GM19351 (cell line): ENCODE measurements around the gene MAP3K5.
A peak's percentile ranks its signal among the peaks of the same experiment; 100 is the strongest.
"Not testable (repeated sequence)": the region's sequence is repeated elsewhere in the genome, so short reads cannot be mapped to it uniquely, and the experiment has no call there.

ENCODE experiments used
- ATAC-seq: cut with Tn5 transposase; IDR thresholded peaks from one replicate; pipeline ENCODE4 v1.9.1; 2021; ENCODE audit warnings: mild to moderate bottlenecking, moderate library complexity; ENCODE audit not compliant: unreplicated experiment

The MAP3K5 gene

DNA sequence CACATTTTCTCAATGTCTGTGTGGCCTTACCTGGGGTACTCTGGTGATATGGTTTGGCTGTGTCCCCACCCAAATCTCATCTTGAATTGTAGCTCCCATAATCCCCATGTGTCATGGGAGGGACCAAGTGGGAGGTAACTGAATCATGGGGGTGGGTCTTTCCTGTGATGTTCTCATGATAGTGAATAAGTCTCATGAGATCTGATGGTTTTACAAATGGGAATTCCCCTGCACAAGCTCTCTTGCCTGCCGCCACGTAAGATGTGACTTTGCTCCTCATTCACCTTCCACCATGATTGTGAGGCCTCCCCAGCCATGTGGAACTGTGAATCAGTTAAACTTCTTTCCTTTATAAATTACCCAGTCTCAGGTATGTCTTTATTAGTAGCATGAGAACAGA is 201.4 kb downstream of the MAP3K5 start:
- ATAC-seq = not testable (repeated sequence)

DNA sequence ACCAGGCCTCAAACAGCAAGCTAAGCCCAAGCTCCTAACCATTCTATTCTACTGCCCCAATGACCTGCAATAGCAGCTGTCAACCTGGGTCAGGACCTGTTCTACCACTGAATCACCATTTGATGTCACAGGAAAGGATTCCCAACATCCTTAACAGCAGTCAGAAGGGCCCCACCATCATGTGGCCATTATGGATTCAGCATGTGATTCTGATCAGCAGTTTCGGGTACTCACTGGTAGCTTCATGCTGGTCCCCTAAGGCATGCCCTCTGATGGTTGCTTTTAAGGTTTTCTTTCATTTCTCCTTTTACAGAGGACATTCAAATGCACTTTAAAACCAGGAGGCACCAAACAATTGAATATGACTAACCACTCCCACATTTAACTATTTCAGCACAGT is 204.8 kb downstream of the MAP3K5 start:
- no peak for ATAC-seq

DNA sequence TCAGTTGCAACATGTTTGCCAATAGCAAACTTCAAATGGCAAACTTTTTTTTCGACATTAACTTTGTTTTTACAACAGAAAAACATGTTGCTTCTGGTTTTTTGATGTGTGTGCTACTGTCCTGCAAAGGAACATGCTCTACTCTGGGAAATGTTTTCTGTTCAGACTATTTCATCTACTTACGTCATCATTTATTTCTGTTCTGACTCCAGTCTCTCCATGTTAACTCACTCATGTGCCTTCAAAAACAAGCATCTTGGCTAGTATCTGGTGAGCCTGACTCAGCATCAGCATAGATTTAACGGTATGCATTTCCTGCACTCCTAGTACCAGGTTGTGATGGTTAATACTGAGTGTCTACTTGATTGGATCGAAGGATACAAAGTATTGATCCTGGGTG is 206.0 kb downstream of the MAP3K5 start:
- no peak for ATAC-seq

DNA sequence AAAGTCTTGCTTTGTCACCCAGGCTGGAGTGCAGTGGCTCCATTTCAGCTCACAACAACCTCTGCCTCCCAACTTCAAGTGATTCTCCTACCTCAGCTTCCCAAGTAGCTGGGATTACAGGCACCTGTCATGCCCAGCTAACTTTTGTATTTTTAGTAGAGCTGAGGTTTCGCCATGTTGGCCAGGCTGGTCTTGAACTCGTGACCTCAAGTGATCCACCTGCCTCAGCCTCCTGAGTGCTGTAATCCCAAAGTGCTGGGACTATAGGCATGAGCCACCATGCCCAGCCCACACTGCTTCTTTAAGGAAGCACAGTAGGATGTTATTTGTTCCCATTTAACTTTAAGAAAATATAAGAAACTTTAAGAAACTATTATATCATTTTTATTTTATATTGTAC is 206.8 kb downstream of the MAP3K5 start:
- ATAC-seq = not testable (repeated sequence)

DNA sequence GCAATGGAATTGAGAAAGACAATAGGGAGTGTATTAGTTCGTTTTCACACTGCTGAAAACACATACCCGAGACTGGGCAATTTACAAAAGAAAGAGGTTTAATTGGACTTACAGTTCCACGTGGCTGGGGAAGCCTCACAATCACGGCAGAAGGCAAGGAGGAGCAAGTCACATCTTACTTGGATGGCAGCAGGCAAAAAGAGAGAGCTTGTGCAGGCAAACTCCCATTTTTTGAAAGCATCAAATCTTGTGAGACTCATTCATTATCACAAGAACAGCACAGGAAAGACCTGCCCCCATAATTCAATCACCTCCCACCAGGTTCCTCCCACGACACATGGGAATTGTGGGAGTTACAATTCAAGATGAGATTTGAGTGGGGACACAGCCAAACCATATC is 208.0 kb downstream of the MAP3K5 start:
- not testable (repeated sequence) for ATAC-seq

DNA sequence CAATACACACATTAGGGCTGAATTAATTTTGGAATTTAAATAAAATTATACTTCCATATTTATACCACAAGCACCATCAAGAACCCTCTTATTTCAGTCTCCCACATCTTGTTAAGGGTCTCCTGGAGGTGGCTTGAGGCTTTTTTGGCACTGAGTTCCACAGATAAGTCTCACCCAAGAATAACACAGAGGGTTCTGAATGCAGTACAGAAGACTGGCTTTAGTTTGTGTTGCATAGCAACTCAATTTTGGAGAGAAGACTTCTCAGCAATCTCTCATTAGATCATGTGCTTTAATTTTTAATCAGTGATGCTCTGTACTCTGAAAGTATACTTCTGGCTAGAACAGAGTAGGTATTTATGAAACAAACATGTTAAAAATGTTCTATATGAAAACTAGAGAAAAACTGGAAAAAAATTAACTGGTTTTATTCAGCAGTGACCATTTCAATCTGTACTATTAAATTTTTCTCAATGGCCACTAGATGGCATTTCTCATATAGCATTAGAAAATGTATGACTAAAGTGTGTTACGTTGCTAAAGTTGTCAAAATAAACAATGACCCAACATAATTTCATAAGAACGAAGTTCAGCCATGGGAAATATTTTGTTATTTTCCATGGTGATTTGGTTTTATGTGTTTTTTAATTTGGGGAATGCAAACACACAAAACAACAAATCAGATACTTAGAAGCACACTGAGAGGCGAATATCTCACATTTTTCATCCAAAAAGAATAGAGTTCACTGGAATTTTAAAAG is 209.4 kb downstream of the MAP3K5 start:
- ATAC-seq = no peak

DNA sequence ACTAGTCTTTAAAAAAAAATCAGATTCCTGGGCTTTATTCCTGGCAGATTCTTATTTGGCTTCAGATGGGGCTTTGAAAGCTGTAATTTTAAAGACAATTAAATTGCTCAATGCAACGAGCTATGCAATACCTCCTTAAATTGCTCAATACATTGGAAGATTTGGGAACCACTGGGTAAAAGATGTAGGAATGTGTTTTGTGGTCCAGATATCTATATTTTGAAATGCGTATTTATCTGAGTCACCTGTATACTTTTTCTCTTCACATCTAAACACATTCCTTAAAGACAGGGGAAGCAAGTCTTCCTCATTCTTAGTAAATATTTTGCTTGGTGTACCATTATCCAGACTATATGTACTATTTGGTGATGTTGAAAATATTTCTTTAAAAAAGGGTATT is 212.5 kb downstream of the MAP3K5 start:
- no peak for ATAC-seq

DNA sequence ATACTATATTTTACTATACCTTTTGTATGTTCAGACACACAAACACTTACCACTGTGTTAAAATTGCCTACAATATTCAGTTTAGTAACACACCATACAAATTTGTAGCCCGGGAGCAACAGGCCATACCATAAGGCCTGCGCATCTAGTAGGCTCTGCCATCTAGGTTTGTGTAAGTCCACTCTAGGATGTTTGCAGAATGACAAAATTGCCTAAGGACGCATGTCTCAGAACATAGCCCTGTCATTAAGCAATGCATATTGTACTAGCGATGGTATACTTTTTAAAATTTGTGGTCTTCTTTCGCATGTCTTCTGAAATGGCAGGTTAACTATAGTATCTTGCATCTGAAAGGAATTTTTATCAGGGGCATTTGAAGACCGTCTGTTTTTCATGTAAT is 215.5 kb downstream of the MAP3K5 start:
- no peak for ATAC-seq

DNA sequence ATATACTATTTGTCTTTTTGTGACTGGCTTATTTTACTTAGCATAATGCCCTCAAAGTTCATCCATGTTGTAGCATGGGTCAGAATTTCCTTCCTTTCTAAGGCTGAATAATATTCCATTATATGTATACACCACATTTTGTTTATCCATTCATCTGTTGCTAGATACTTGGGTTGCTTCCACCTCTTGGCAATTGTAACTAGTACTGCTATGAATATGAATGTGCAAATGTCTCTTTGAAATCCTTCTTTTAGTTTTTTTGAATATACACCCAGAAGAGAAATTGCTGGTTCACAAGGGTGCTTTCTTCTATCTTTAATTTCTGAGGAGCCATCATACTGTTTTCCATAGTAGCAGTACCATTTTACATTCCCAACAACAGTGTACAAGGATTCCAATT is 220.8 kb downstream of the MAP3K5 start:
- ATAC-seq = no peak

DNA sequence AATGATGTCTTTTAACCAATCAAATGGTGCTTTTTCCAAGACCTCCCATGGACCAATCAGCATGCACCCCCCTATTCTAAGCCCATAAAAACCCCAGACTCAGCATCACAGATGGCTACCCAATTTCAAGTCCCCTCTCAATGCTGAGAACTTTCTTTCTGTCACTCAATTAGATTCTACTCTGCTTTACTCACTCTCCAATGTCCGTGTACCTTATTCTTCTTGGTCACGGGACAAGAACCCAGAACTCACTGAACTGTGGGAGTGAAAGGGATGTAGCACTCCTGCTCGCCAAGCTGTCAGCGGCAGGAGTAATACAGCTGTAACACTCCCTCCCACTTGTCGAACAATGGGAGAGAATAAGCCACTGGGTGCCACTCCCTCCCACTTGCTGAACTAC is 221.2 kb downstream of the MAP3K5 start:
- no peak for ATAC-seq

DNA sequence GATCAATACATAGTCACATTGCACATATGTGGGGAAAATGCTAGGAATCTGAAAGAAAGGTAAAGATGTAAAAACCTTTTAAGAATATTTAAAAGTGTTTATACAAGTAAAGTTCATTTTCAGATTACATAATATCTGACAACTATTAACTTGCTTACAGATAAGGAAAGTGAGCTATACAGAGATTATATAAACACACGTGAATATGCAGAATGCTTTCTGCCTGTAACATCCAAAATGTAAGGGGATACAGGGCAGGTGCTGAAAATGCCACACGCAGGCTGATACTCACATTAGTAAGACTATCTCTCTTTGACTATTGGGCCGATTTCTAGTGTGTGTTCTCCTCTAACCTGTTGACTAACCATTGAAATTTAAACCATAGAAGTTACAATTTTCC is 224.1 kb downstream of the MAP3K5 start:
- ATAC-seq = no peak

DNA sequence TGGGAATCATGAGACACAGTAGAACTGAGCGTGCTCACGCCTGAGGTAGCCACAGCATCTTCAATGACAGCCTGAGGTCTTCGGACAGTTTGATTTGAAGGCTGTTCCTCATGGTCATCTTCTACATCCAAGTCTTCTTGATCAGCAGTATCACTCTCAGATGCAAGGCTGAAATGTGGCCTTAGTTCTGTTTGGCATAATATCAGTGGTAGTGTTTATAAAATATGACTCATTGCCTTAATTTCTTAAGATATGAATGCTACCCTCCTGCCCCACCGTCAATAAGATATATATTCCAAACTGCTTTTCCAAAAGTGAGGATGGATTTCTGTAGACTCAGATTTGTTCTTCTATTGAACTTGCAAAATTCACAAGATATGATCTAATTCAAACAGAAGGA is 224.6 kb downstream of the MAP3K5 start:
- ATAC-seq = no peak

DNA sequence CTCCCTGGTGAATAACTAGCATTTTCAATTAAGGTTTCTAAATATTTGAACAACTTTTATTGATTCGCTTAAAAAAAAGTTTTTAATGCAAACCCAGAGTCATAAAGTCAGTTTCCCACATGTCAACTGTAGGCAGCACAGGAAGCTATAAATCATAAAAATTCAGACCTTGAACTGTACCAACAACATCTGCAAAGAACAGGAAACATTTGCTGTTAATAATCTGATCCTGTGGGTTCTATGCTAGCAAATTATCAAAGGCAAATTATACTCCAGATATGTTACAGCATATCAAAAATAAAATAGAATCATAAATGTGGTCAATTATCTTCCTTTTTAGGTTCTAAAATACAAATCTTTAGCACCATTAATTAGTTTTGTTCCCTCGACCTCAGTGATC is 225.4 kb downstream of the MAP3K5 start:
- no peak for ATAC-seq

DNA sequence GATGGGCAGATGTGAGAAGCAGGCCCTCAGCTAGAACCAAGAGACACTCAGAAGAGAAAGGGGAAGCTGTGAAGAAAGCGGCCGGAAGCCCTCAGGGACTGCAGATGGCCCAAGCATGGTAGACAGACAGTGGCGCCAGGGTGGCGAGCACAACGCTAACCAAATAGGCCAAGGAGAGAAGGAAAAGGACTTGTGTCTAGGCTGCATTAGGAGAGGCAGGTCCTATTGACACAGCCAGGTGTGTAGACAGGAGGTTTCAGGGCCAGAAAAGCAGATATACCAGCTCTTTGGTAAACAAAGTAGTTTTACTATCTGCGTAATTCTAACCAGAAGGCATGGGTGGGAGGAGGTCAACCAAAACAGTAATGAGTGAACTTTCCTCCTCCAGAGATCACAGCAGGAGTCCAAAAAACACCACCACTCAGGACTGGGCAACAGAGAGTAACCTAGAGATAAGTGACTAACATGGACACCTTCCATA is 226.2 kb downstream of the MAP3K5 start:
- ATAC-seq = no peak

DNA sequence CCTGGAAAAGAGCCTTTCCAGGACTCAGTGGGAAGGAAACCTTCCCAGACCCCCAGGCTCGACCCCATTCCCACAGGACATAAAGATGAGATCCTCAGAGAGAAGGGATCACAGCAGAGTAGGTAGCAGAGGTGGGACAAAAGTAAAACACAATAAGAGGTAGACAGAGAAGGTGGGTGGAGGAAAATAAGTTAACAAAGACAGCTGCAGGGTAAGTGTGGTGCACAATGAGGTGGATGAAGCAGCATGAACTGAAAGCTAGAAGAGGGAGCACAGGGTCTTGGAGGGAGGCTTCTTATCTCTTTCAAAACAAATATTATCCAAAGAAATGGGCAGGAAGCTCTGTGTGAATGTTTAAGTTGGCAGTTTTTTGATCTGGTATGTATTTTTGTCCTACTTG is 228.1 kb downstream of the MAP3K5 start:
- ATAC-seq = no peak

DNA sequence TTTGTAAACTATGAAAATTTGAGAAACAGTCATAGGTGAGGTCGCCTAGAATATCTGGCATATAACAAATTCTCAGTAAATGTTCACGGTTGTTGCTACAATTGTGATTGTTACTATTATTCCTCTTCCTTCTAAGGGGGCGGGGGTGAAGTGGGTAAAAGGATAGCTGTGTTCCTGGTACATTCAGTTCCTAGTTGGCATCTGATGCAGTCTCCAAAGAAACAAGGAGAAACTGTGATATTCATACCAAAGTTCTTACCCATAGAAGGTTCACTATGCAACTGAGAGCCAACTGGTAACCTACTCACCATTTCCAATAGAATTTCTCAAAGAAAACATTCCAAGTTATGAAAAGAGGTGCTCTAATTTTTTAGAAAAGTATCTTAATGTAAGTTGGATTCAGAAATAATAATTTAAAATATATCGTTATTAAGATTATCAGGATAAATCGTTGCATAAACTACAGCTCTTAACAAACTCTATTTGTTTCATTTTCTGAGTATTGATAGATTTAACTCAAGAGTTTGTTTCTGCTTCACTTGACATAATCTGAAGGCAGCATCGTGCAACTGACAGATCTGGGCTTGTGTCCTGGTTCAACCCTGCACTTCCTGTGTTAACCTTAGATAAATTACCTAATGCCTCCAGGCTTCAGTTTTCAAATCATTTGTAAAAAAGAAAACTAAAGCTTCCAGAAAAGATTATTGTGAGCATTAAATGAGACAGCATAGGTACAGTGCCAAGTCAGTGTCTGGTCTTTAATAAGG is 228.7 kb downstream of the MAP3K5 start:
- ATAC-seq = no peak

DNA sequence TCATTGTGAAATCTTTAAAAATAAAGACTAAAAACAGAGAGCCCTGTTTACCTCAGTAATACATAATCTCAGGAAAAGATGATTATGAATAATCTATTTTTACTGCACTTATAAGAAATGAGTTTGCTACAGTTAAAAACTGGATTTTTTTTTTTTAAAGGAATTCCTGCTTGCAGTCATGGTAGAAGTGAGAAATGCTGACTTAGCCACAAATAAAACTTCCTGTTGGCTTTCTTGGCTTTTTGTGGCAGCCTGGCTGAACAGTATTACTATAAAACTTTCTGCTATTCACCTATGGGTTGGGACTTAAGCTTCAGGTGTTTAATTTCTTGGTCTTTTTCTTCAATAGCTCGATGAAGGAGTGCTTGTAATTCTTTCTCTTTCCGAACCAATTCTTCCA is 230.1 kb downstream of the MAP3K5 start:
- no peak for ATAC-seq

DNA sequence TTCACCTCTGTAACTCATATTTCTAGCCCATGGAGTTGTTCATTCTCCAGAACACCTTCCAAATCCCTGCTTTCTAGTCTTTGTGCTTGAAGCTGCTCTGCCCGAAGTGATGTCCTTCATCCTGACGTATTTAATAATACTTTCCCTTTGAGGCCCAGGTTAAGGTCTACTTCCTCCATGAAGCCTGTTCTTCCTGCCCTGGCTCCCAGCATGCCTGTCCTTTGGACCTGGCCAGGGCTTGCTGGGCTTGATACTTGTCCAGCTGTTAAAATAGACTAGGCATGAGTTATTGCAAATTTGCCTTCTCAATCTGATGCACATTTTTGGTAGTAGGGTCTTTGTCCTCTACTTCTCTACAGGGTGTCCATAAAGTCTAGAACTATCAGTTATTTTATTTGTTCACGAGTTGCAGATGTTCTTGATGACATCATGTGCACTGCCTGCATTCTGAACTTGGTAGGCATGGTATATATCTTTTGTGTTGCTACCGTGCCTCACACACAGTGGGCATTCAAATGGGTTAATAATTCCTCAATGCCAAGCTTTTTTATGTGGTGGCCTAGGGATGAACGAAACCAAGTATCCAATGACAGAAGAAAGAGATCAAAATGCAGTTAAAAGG is 239.0 kb downstream of the MAP3K5 start:
- ATAC-seq = no peak

DNA sequence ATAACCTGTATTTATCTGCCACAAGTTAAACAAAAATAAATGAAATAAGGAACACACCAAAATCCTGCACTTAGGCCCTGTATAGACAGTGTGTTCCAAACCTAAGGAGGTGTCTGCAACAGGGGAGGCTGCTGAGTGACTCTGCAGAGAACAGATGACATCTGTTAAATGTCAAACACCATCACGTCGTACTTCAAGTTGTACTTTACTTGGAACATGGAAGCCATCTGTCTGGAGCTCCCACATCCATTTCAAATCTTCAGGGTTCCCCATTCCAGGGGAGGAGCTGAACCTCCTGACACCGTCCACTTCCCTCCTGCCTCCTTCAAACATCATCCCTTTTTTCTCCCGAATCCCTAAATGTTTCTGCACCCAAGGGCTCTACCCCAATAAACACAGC is 240.2 kb downstream of the MAP3K5 start:
- no peak for ATAC-seq

DNA sequence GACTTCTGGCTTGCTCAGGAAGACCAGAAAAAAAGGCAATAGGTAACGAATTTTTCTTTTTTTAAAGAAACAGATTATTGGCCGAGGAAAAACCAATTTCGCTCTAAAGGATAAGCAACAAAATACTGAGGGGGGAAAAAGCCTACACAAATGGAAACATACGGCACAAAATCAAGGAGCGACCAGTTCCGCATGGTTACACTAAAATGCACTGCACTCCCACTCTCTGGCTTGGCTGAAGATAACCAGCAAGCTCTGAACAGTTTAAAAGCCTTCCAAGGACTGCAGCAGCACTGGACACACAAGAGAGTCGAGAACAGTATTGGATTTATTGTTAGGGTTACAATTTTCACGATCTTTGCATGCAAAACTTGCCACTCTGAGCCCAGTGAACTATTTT is 241.2 kb downstream of the MAP3K5 start:
- ATAC-seq = no peak

DNA sequence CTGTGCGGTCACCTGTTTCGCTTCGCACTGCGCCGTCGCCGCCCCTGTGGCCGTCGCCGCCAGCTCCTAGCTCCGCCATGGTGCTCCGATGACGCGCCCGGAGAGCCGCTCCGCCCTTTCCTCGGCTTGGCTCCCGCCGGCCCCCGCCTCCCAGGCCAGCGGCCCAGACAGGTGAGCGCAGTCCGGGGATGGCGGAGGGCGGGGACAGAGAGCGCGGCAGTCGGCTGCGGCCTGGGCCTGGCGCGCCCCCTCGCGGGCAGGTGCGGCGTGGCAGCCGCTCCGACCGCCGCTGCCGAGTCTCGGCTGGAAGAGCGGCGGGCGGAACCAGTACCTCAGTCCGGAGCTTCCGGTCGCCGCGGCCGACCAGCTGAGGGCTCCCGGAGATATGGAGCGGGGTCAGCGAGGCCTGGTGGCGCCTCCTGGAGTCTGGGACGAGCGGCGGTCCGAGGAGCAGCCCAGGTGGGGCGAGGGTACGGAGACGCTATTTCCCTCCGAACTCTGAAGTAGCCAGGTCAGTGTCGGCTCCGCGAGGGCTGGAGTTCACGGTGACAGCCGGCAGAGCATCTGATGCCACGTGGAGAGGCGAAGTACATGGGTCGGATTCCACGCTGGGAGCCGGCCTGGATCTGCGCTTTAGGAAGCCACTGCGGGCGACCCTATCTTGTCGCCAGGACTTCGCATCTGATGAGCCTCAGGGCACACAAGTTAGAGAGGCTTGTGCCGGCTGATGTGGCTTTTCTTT is 241.8 kb downstream of the MAP3K5 start, which contains the start of gene MAP7:
Gene MAP7, minus strand, starts transcription at position 93 of the 742 bp plus-strand sequence. Its CDS starts 14 bp downstream, at position 79.
- peak; percentile 72 for ATAC-seq
